ENCODE data around the gene MYO5C.

MYO5C gene

GRCh38 chr15:52295421-52296001, at the start of gene MYO5C:
Gene MYO5C (minus strand): TSS chr15:52295804. CDS start chr15:52295636, 168 bp downstream.
- DNase-seq (ENCODE audit: low spot score in 2 of 2), result no peak
- Mint-ChIP-seq H3K36me3 (ENCODE audit: insufficient read depth) (peaks cover 1% of the 10 kb centered on the region), H3K4me1 (no peaks in the 10 kb centered on the region), H3K27me3 (peaks cover 39% of the 10 kb centered on the region), H3K27ac (ENCODE audit: low read depth) (no peak within 1 kb of the TSS), H3K9me3 (no peaks in the 10 kb centered on the region), H3K4me3 (peak within 1 kb of the TSS; percentile 45)
- no peak for ATAC-seq (replicated peaks; ENCODE audit: extremely low read depth, poor library complexity, severe bottlenecking)

GRCh38 chr15:52344592-52344991, 49.0 kb upstream of the MYO5C start:
- H3K36me3 Mint-ChIP-seq (ENCODE audit: insufficient read depth), result peaks cover 30% of the 10 kb centered on the region
- ATAC-seq (replicated peaks; ENCODE audit: extremely low read depth, poor library complexity, severe bottlenecking) (no peak), DNase-seq (ENCODE audit: low spot score in 2 of 2) (no peak)
- H3K9me3 Mint-ChIP-seq, result no peaks in the 10 kb centered on the region
- H3K27me3 Mint-ChIP-seq, result no peaks in the 10 kb centered on the region
- H3K27ac Mint-ChIP-seq (ENCODE audit: low read depth), result peak overlapping the region; percentile 20
- no peak overlapping the region for H3K4me3 Mint-ChIP-seq
- H3K4me1 Mint-ChIP-seq, result no peaks in the 10 kb centered on the region

GRCh38 chr15:52343831-52344230, 48.2 kb upstream of the MYO5C start:
- H3K4me3 Mint-ChIP-seq, result no peak overlapping the region
- H3K36me3 Mint-ChIP-seq (ENCODE audit: insufficient read depth), result peaks cover 26% of the 10 kb centered on the region
- H3K27me3 Mint-ChIP-seq, result no peaks in the 10 kb centered on the region
- no peaks in the 10 kb centered on the region for H3K9me3 Mint-ChIP-seq
- DNase-seq (ENCODE audit: low spot score in 2 of 2) (no peak), ATAC-seq (replicated peaks; ENCODE audit: extremely low read depth, poor library complexity, severe bottlenecking) (no peak)
- no peaks in the 10 kb centered on the region for H3K4me1 Mint-ChIP-seq
- H3K27ac Mint-ChIP-seq (ENCODE audit: low read depth), result peak overlapping the region; percentile 20

- Mint-ChIP-seq H3K4me1 (no peaks in the 10 kb centered on the region), H3K36me3 (ENCODE audit: insufficient read depth) (peaks cover 30% of the 10 kb centered on the region), H3K4me3 (no peak overlapping the region), H3K27me3 (no peaks in the 10 kb centered on the region), H3K9me3 (no peaks in the 10 kb centered on the region), H3K27ac (ENCODE audit: low read depth) (no peak overlapping the region)
- DNase-seq (ENCODE audit: low spot score in 2 of 2) (no peak), ATAC-seq (replicated peaks; ENCODE audit: extremely low read depth, poor library complexity, severe bottlenecking) (no peak)
Observed at GRCh38 chr15:52340093-52340492, 44.5 kb upstream of the MYO5C start.

GRCh38 chr15:52338891-52339290, 43.3 kb upstream of the MYO5C start:
- no peak for DNase-seq (ENCODE audit: low spot score in 2 of 2)
- Mint-ChIP-seq H3K27ac (ENCODE audit: low read depth) (no peak overlapping the region), H3K36me3 (ENCODE audit: insufficient read depth) (peaks cover 28% of the 10 kb centered on the region)

GRCh38 chr15:52338058-52338457, 42.5 kb upstream of the MYO5C start:
- H3K4me3 Mint-ChIP-seq, result no peak overlapping the region
- no peak overlapping the region for H3K27ac Mint-ChIP-seq (ENCODE audit: low read depth)
- H3K36me3 Mint-ChIP-seq (ENCODE audit: insufficient read depth), result peaks cover 27% of the 10 kb centered on the region
- H3K9me3 Mint-ChIP-seq, result no peaks in the 10 kb centered on the region
- no peaks in the 10 kb centered on the region for H3K27me3 Mint-ChIP-seq
- DNase-seq (ENCODE audit: low spot score in 2 of 2) (no peak), ATAC-seq (replicated peaks; ENCODE audit: extremely low read depth, poor library complexity, severe bottlenecking) (no peak)
- H3K4me1 Mint-ChIP-seq, result no peaks in the 10 kb centered on the region

More at GRCh38 chr15:52338891-52339290, 43.3 kb upstream of the MYO5C start:
- H3K9me3 Mint-ChIP-seq, result no peaks in the 10 kb centered on the region
- ATAC-seq (replicated peaks; ENCODE audit: extremely low read depth, poor library complexity, severe bottlenecking), result no peak
- no peaks in the 10 kb centered on the region for H3K4me1 Mint-ChIP-seq
- no peak overlapping the region for H3K4me3 Mint-ChIP-seq
- H3K27me3 Mint-ChIP-seq, result no peaks in the 10 kb centered on the region

GRCh38 chr15:52337198-52337853, 41.7 kb upstream of the MYO5C start:
- peaks cover 25% of the 10 kb centered on the region for H3K36me3 Mint-ChIP-seq (ENCODE audit: insufficient read depth)
- no peaks in the 10 kb centered on the region for H3K9me3 Mint-ChIP-seq
- no peak overlapping the region for H3K4me3 Mint-ChIP-seq
- peak overlapping the region; percentile 29 for H3K27ac Mint-ChIP-seq (ENCODE audit: low read depth)
- no peaks in the 10 kb centered on the region for H3K27me3 Mint-ChIP-seq
- DNase-seq (ENCODE audit: low spot score in 2 of 2), result no peak
- no peaks in the 10 kb centered on the region for H3K4me1 Mint-ChIP-seq
- no peak for ATAC-seq (replicated peaks; ENCODE audit: extremely low read depth, poor library complexity, severe bottlenecking)

- no peak for ATAC-seq (replicated peaks; ENCODE audit: extremely low read depth, poor library complexity, severe bottlenecking)
- no peaks in the 10 kb centered on the region for H3K27me3 Mint-ChIP-seq
- H3K36me3 Mint-ChIP-seq (ENCODE audit: insufficient read depth), result peaks cover 23% of the 10 kb centered on the region
- no peak overlapping the region for H3K4me3 Mint-ChIP-seq
- no peak for DNase-seq (ENCODE audit: low spot score in 2 of 2)
- no peak overlapping the region for H3K27ac Mint-ChIP-seq (ENCODE audit: low read depth)
- peaks cover 5% of the 10 kb centered on the region for H3K4me1 Mint-ChIP-seq
- no peaks in the 10 kb centered on the region for H3K9me3 Mint-ChIP-seq
Observed at GRCh38 chr15:52336529-52336928, 40.9 kb upstream of the MYO5C start.

GRCh38 chr15:52334491-52335160, 39.0 kb upstream of the MYO5C start:
- no peak overlapping the region for H3K4me3 Mint-ChIP-seq
- no peaks in the 10 kb centered on the region for H3K9me3 Mint-ChIP-seq
- ATAC-seq (replicated peaks; ENCODE audit: extremely low read depth, poor library complexity, severe bottlenecking) (no peak), DNase-seq (ENCODE audit: low spot score in 2 of 2) (no peak)
- no peaks in the 10 kb centered on the region for H3K27me3 Mint-ChIP-seq
- H3K36me3 Mint-ChIP-seq (ENCODE audit: insufficient read depth), result peaks cover 18% of the 10 kb centered on the region
- H3K4me1 Mint-ChIP-seq, result peaks cover 10% of the 10 kb centered on the region
- H3K27ac Mint-ChIP-seq (ENCODE audit: low read depth), result no peak overlapping the region

- Mint-ChIP-seq H3K27ac (ENCODE audit: low read depth) (peak overlapping the region; percentile 44), H3K4me1 (peaks cover 10% of the 10 kb centered on the region), H3K27me3 (no peaks in the 10 kb centered on the region), H3K9me3 (no peaks in the 10 kb centered on the region), H3K36me3 (ENCODE audit: insufficient read depth) (peaks cover 37% of the 10 kb centered on the region), H3K4me3 (no peak overlapping the region)
- peak; percentile 98 for ATAC-seq (replicated peaks; ENCODE audit: extremely low read depth, poor library complexity, severe bottlenecking)
- DNase-seq (ENCODE audit: low spot score in 2 of 2), result peak in 1 of 2 donors; percentile 40
Observed at GRCh38 chr15:52331490-52332240, 36.1 kb upstream of the MYO5C start.

- Mint-ChIP-seq H3K27me3 (no peaks in the 10 kb centered on the region), H3K36me3 (ENCODE audit: insufficient read depth) (peaks cover 44% of the 10 kb centered on the region), H3K9me3 (no peaks in the 10 kb centered on the region)
Observed at GRCh38 chr15:52329987-52330386, 34.4 kb upstream of the MYO5C start.

GRCh38 chr15:52329150-52329549, 33.5 kb upstream of the MYO5C start:
- H3K9me3 Mint-ChIP-seq, result no peaks in the 10 kb centered on the region
- peak overlapping the region; percentile 0 for H3K27ac Mint-ChIP-seq (ENCODE audit: low read depth)
- ATAC-seq (replicated peaks; ENCODE audit: extremely low read depth, poor library complexity, severe bottlenecking), result no peak
- H3K4me3 Mint-ChIP-seq, result no peak overlapping the region
- peaks cover 10% of the 10 kb centered on the region for H3K4me1 Mint-ChIP-seq
- H3K36me3 Mint-ChIP-seq (ENCODE audit: insufficient read depth), result peaks cover 44% of the 10 kb centered on the region
- H3K27me3 Mint-ChIP-seq, result no peaks in the 10 kb centered on the region
- DNase-seq (ENCODE audit: low spot score in 2 of 2), result no peak

More at GRCh38 chr15:52329987-52330386, 34.4 kb upstream of the MYO5C start:
- no peak overlapping the region for H3K4me3 Mint-ChIP-seq
- peaks cover 10% of the 10 kb centered on the region for H3K4me1 Mint-ChIP-seq
- no peak for ATAC-seq (replicated peaks; ENCODE audit: extremely low read depth, poor library complexity, severe bottlenecking)
- no peak overlapping the region for H3K27ac Mint-ChIP-seq (ENCODE audit: low read depth)
- no peak for DNase-seq (ENCODE audit: low spot score in 2 of 2)
